Neuron (in vitro differentiated cells): ENCODE measurements around the gene PPP2R5E.

Source experiments
- H2AFZ ChIP-seq: one replicate; pipeline ENCODE4 v1.6.1; 2013; ENCODE audit warnings: low read depth, mild to moderate bottlenecking, inconsistent platforms, low read length, moderate library complexity
- H3K27me3 ChIP-seq: one replicate; pipeline ENCODE4 v1.6.1; 2013; ENCODE audit warnings: low read length; ENCODE audit not compliant: insufficient read depth
- H3K36me3 ChIP-seq: one replicate; pipeline ENCODE4 v1.6.1; 2013; ENCODE audit warnings: low read length; ENCODE audit not compliant: insufficient read depth
- H3K4me1 ChIP-seq: one replicate; pipeline ENCODE4 v1.6.1; 2013; ENCODE audit warnings: low read length; ENCODE audit not compliant: insufficient read depth
- H3K4me3 ChIP-seq: 2 replicates; pipeline ENCODE4 v1.5.1; 2013; ENCODE audit warnings: mild to moderate bottlenecking, low read length, moderate library complexity
- H3K9me3 ChIP-seq: one replicate; pipeline ENCODE4 v1.6.1; 2013; ENCODE audit warnings: low read length

The PPP2R5E gene

GRCh38 chr14:63477556-63477955 is 65.6 kb downstream of the PPP2R5E start:
- Histone ChIP-seq H3K4me3 (no peak overlapping the region), H3K9me3 (no peaks in the 10 kb centered on the region), H3K27me3 (no peaks in the 10 kb centered on the region), H3K4me1 (no peaks in the 10 kb centered on the region), H3K36me3 (no peaks in the 10 kb centered on the region), H2AFZ (no peak overlapping the region)

DNA sequence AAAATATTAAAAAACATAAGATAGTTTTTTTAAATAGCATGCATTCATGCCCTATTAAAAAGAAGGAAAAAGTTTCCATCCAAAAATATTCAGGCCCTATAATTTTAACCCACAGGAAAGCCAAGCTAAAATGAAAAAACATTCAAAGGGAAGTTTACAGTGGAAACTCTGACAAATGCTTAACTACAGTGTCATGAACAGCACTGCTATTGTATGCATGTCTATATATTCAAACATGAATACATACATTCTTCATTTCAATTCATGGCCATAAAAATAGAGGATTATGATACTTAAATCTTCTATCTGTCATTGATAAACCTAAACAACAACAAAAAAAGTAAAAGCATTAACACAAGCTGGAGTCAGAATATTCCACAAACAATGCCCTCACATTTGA is 67.4 kb downstream of the PPP2R5E start:
- Histone ChIP-seq H3K9me3 (no peaks in the 10 kb centered on the region), H2AFZ (no peak overlapping the region), H3K4me1 (no peaks in the 10 kb centered on the region), H3K27me3 (no peaks in the 10 kb centered on the region), H3K4me3 (no peak overlapping the region), H3K36me3 (no peaks in the 10 kb centered on the region)

DNA sequence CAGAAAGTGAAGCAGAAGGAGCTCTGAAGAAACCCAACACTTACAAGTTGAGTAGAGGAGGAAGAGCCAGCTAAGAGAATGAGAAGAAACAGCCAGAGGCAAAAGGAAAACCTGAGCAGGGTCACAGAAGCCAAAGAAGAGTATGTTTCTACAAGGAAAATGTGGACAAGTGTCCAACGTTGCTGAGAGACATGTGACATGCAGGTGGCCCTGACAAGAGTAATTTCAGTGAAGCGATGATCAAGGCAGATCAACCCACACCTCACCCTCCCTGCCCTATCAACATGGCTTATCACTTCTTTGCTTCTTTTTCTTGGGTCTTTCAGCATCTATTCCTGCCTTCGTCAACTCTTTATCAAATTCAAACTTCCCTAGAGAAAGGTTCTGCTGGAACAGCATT is 68.3 kb downstream of the PPP2R5E start:
- Histone ChIP-seq H3K4me3 (no peak overlapping the region), H3K36me3 (no peaks in the 10 kb centered on the region), H2AFZ (no peak overlapping the region), H3K27me3 (no peaks in the 10 kb centered on the region), H3K9me3 (no peaks in the 10 kb centered on the region), H3K4me1 (no peaks in the 10 kb centered on the region)

- H3K4me1 ChIP-seq, result no peaks in the 10 kb centered on the region
- no peak overlapping the region for H3K4me3 ChIP-seq
- H3K9me3 ChIP-seq, result no peaks in the 10 kb centered on the region
- no peaks in the 10 kb centered on the region for H3K27me3 ChIP-seq
- no peaks in the 10 kb centered on the region for H3K36me3 ChIP-seq
- no peak overlapping the region for H2AFZ ChIP-seq
Measured at GRCh38 chr14:63474111-63474510, 69.1 kb downstream of the PPP2R5E start.

DNA sequence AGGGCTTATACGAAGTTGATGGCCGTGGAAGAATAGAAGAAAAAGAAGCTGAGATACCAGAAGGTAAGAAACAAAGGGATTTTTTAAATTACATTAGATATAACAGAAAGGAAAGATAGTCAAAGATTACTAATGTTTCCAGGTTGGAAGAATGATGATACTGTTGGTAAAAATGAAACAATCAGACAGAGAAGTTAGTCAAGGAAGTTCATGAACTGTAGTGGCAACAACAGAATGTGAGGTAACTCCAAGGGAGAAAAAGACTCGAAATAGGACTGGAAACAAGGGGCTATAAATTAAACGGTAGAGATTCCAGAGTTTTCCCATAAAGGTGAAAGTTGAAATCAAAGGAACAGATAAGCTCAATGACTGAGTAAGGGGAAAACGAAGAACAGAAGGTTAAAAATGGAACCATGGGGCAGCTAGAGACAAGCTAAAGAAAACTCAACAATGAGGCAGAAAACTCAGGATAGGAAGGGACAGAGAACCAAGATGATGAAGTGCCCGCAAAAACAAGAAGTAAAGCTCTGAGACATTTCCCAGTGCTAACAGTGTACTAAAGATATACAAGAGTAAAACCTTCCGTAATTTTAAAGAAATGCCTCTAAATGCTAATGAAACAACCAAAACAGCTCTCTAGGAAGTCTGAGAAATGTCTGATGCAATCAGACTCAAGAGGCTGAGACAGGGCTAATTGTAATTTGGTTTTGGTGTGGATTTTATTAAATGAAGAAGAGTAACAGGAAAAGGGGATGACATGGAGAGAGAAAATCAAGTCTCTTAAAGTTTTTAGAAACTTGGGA is 70.0 kb downstream of the PPP2R5E start:
- no peak overlapping the region for H3K4me3 ChIP-seq
- H3K4me1 ChIP-seq, result no peaks in the 10 kb centered on the region

GRCh38 chr14:63470962-63471793 is 72.0 kb downstream of the PPP2R5E start:
- Histone ChIP-seq H3K36me3 (no peaks in the 10 kb centered on the region), H3K27me3 (no peaks in the 10 kb centered on the region), H3K4me3 (no peak overlapping the region), H3K9me3 (no peaks in the 10 kb centered on the region), H3K4me1 (no peaks in the 10 kb centered on the region), H2AFZ (no peak overlapping the region)

More for the DNA sequence above, 70.0 kb downstream of the PPP2R5E start:
- no peak overlapping the region for H2AFZ ChIP-seq
- H3K9me3 ChIP-seq, result no peaks in the 10 kb centered on the region
- H3K36me3 ChIP-seq, result no peaks in the 10 kb centered on the region
- H3K27me3 ChIP-seq, result no peaks in the 10 kb centered on the region

DNA sequence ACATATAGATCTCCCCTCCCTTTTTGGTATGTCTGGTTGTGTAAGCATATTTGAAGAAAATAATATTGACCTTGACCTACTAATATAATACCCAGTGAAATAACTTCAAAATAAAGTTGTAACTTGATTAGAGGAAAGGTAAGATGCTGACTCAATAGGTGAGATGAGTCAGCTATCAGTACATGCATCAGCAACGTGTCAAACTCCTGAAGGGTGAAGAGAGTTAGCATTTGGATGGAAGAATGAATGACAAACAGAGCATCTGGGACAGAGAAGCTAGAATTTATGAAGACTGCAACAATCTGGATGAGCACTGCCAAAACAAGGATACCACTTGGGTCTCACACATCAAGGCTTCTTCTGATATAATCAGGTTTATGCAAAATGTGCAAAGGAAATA is 74.9 kb downstream of the PPP2R5E start:
- no peaks in the 10 kb centered on the region for H3K27me3 ChIP-seq
- H3K4me3 ChIP-seq, result no peak overlapping the region
- no peak overlapping the region for H2AFZ ChIP-seq
- no peaks in the 10 kb centered on the region for H3K9me3 ChIP-seq
- peaks cover 4% of the 10 kb centered on the region for H3K36me3 ChIP-seq
- H3K4me1 ChIP-seq, result no peaks in the 10 kb centered on the region

GRCh38 chr14:63467440-63468072 is 75.6 kb downstream of the PPP2R5E start:
- Histone ChIP-seq H2AFZ (no peak overlapping the region), H3K4me1 (no peaks in the 10 kb centered on the region), H3K4me3 (no peak overlapping the region), H3K36me3 (peaks cover 4% of the 10 kb centered on the region), H3K9me3 (no peaks in the 10 kb centered on the region), H3K27me3 (no peaks in the 10 kb centered on the region)

- no peaks in the 10 kb centered on the region for H3K9me3 ChIP-seq
- H3K36me3 ChIP-seq, result peaks cover 4% of the 10 kb centered on the region
- no peaks in the 10 kb centered on the region for H3K27me3 ChIP-seq
- no peaks in the 10 kb centered on the region for H3K4me1 ChIP-seq
- H3K4me3 ChIP-seq, result no peak overlapping the region
- H2AFZ ChIP-seq, result no peak overlapping the region
Measured at GRCh38 chr14:63465347-63465746, 77.8 kb downstream of the PPP2R5E start.

- Histone ChIP-seq H3K4me1 (no peaks in the 10 kb centered on the region), H3K27me3 (no peaks in the 10 kb centered on the region), H3K36me3 (peaks cover 4% of the 10 kb centered on the region), H3K9me3 (no peaks in the 10 kb centered on the region), H3K4me3 (no peak overlapping the region), H2AFZ (no peak overlapping the region)
Measured at GRCh38 chr14:63460680-63461369, 82.4 kb downstream of the PPP2R5E start.

- no peaks in the 10 kb centered on the region for H3K4me1 ChIP-seq
- H3K4me3 ChIP-seq, result no peak overlapping the region
- H3K9me3 ChIP-seq, result no peaks in the 10 kb centered on the region
Measured at GRCh38 chr14:63459738-63460137, 83.4 kb downstream of the PPP2R5E start.

DNA sequence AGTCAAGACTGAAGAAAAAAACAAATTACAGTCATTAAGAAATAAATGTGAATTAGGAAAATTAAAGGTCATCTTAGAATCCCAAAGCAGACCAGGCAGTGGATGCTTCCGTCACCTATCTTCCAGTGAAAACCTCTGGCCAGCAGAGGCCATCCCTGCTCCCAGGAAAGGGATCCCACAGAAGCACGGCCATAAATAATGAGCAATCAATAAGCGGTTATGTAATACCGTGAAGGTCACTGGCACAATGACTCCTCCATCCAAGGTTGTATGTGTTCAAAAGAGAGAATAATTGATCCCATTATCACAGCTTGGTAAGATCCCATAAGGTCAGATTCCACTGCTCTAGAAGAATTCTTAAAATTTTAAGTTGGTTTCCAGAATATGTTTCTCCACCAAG is 85.7 kb downstream of the PPP2R5E start:
- H3K36me3 ChIP-seq, result peaks cover 9% of the 10 kb centered on the region
- no peak overlapping the region for H3K4me3 ChIP-seq

More at GRCh38 chr14:63459738-63460137, 83.4 kb downstream of the PPP2R5E start:
- Histone ChIP-seq H2AFZ (no peak overlapping the region), H3K36me3 (peaks cover 4% of the 10 kb centered on the region), H3K27me3 (no peaks in the 10 kb centered on the region)

More for the DNA sequence above, 85.7 kb downstream of the PPP2R5E start:
- no peaks in the 10 kb centered on the region for H3K4me1 ChIP-seq
- H2AFZ ChIP-seq, result no peak overlapping the region
- no peaks in the 10 kb centered on the region for H3K9me3 ChIP-seq
- no peaks in the 10 kb centered on the region for H3K27me3 ChIP-seq
